DOHH2 (cell line): ENCODE measurements around the gene RIN3.

Source experiments
- CTCF ChIP-seq: fragments of 200-600 bp; sonication (generic); IDR thresholded peaks from one replicate; pipeline ENCODE4 v1.5.1; 2014; ENCODE audit warnings: antibody characterized with exemption, mild to moderate bottlenecking, low read depth, low read length; ENCODE audit not compliant: poor library complexity, severe bottlenecking
- EZH2phosphoT487 ChIP-seq: fragments of 200-600 bp; sonication (generic); IDR thresholded peaks from 2 replicates; pipeline ENCODE4 v1.6.1; 2017; ENCODE audit warnings: borderline replicate concordance, mild to moderate bottlenecking, antibody characterized with exemption, low read length, moderate library complexity, mixed read lengths

DNA sequence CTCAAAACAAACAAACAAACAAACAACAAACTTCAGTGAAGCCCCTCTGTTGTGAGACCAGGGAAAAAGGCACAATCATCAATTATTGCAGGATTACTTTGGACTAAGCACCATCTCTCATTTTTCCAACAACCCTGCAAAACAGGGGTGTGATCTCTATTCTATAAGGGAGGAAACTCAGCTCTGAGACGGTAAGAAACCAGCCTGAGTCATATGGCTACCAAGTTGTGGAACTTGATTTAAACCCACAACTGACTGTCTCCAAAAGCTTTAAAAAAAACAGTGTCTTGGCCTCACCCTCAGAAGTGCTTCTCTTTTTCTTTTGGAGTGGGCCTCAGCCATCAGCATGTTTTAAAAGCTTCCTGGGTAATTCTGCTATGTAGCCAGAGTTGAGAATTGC is 49.8 kb downstream of the RIN3 start:
- no peak for TF ChIP-seq CTCF
- TF ChIP-seq EZH2phosphoT487: no peak
